GM21723 (cell line): Measurements from ENCODE around the gene GRIA3.
"Not testable (repeated sequence)": the region's sequence is repeated elsewhere in the genome, so short reads cannot be mapped to it uniquely, and the experiment has no call there.

Source experiments
- ATAC-seq: cut with Tn5 transposase; IDR thresholded peaks from one replicate; pipeline ENCODE4 v1.9.1; 2021; ENCODE audit warnings: mild to moderate bottlenecking, moderate library complexity; ENCODE audit not compliant: unreplicated experiment

GRIA3 gene

DNA sequence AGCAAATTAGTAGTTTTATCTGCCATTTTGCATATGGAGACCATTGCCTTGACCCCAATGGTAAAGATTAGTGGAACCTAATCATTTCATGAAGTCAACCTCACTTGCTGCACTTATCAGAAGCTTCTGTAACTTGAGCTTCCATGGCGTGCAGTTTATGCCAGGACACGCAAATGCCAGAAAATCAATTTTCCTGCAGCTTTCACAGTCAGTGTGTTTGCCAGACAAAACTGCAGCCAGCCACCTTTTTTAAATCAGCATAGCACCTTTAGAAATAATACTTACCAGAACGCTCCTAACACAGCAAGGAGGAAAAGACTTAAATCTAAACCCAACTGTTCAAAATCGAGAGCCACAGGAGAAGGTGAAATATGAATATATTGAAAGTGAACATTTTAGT is 265.3 kb downstream of the GRIA3 start:
- ATAC-seq, result no peak

DNA sequence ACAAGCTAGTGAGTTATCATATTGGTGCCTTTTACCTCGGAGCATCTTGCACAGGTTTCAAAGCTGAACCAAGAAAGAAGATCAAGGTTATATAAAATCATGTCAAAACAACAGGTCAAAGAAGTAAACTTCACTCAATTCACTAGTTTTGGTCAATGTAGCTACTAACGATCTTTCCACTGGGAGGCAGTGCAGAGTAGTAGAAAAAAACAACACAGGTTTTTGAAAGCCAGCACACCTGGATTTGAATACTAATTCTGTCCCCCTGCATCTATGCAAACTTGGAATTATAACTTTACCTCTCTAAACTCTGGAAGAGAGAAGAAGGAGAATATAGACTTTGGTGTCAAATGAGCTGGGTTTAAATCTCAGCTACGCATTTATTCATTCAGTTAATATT is 266.1 kb downstream of the GRIA3 start:
- ATAC-seq, result no peak

DNA sequence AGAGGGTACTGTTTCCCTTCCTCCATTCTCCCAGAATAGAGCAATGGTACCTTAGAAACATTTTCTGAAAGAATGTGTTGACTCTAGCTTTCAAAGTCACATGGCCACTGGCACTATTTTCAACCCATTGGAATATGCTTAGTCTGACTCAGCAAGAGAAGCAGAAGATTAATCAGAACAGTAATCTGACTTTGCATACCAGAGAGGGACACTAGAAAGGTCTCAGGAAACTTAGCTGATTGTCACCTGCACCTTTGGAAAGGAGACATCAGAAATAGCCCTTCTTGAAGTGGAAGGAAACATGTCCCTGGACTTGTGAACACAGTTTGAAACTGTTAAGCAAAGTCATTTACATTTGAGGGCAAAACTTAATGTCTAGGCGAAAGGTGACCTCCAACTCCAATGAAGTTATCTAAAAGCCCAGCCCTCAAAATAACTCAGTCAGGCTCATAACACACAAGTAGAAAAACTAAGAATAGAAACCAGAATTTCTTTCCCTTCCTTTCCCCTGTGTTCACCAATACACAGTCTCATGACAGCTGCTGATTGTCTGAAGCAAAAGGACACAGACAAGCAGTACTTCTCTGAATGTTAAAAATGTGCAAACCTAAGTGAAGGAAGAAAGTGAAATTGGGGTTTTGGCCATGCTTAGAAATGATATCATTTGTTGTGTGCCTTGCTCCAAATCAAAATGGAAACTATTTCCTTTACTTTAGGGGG is 270.8 kb downstream of the GRIA3 start:
- ATAC-seq, result peak; percentile 73

DNA sequence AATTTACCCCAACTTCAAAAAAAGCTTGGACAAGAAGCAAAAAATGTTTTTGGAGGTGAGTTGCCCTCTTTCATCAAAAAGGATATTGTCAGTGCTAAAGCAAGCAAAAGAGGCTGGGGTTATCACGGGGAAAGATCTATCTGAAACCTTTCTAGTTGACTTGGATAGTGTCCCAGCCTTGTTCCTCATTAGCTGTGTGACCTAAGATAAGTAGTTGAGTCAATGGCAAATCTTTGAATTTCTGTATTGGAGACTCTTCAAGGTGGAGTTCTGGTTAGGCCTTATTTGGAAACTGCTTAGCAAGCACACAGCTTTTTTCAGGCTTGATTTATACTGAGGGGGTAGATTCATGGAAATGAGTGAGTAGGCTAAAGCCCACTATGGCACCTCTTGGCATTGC is 271.6 kb downstream of the GRIA3 start:
- ATAC-seq, result no peak

DNA sequence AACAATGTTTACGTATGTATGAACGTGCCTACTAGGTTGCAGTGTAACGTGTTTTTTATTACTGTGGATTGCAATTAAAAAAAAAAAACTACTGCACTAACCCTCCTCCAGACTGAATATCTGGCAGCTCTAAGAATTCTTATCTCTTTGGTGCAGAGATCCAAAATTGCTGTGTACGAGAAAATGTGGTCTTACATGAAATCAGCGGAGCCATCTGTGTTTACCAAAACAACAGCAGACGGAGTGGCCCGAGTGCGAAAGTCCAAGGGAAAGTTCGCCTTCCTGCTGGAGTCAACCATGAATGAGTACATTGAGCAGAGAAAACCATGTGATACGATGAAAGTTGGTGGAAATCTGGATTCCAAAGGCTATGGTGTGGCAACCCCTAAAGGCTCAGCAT is 280.6 kb downstream of the GRIA3 start:
- ATAC-seq, result no peak

DNA sequence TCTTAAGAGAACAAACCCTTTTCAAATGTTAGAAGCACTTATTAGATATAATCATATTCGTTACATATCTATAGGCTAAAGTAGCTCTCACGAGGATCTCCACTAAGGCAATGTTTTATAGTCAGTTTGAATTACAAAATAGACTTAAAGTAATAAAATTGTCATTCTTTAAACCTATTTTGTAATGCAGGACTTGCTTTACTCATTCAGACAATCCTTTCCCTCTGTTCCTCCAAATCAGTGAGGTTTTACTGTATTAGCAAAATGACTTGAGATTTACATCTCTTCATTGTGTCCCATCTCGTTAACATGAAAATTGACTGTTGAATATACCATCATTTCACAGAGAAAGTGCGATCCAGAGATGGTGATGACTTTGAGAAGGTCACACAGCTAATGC is 284.4 kb downstream of the GRIA3 start:
- no peak for ATAC-seq

DNA sequence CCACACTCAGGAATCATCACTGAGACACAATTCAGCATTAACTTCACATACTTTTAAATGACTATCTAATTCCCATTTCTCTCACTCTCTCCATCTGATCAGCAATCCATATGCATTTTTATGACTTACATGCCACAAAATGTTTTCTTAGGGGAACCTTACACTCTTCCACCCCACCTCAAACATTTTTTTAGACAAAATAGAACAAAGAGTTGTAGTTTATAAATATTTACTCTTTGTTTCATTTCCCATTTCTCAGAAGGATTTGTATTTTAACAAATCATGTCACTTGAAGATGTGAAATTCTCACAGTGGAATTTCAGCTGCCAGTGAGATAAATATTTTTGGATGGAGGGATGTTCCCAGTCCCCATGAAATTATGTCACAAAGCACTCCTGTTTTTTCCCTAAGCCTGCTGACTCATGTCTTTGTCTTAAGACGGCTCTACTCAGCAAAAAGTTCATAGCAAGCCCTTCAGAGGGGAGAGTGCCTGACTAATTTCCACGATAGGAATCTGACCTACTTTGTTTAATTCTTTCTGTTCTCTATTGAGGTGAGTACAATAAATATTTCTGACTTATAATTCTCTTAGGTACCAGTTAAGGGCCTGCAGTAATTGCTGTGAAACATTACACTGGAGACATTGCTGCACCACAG is 291.1 kb downstream of the GRIA3 start:
- no peak for ATAC-seq

DNA sequence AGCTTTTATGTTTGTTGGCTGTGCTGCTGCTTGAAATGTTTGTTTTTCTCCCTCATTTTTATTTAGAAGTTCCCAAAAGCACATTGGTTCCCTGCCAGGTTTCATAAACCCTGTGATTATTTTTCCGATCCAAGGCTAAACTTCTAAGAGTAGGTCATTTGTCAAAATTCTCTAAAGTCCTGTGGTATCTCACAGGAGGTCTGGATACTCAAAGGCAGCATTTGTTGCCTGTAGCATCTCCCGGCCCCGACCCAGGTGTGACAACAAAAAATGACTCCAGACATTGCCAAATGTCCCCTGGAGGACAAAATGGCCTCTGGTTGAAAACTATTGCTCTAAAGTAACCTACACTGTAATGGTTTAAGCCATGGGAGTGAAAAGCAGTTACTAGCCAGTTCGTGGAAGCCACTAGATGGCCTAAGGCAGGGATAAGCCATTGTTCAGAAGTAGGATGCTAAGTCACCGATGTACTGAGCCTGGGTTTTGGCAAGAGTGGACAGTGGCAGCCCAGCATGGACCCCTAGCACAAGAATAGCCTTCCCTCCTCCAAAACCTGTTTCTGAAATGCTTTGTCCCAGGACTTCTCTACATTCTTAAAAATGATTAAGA is 292.6 kb downstream of the GRIA3 start:
- no peak for ATAC-seq

DNA sequence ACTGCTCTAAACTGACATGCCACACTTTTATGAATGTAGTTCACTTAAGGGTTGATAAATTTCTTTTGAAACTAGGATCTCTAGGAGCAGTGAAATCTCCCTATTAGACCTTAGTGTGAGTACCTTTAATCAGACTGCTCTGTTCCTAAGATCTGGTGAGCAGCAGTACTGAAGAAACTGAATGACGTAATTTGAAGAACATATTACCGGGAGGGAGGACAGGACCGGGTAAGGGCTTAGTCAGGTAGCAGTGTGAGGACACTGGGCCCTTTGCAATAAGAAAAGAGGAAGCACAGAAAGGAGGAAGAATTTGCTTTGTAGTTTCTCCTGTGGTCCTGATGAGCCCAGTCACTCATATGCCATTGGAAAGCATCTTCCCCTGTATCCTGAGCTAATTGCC is 293.6 kb downstream of the GRIA3 start:
- ATAC-seq, result no peak

DNA sequence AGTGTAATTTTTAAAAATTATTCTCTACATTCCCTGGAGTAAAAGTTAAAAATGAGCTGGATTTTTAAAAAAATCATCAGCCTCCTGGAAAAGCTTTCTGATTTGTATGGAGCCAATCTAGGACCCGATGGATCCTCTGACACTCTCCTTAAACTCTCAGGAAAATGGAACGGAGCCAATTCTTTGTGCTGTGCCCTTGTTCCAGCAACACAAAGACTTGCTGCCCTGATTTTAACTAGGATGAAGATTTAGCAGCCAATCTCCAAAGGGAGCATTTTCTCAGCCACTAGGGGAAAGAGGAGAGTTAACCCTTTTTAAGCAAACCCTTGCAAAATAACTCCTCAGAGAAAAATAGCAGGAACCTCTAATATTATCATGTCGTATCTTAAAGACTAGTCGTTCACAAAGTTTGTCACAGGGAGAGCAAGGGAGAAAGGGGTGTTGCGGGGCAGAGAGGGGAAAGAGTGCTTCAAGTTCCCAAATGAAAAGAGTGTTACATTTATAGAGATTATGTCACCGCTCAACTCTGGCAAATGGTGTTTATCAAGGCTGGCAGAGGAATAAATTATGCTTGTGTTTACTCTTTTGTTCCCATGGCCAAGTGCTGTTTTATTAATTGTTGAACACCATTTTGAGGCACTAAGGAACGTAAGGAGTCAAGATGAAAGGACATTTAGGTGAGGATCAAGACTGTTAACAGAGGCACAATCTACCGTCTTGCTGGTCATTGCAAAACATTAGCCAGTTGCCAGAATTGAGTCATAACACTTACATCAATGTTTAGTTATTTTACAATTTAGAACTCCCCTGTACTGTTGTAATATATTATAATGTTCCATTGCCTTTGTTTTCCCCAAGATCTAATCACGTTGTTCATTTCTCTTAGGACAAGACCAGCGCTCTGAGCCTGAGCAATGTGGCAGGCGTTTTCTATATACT is 298.1 kb downstream of the GRIA3 start:
- no peak for ATAC-seq

DNA sequence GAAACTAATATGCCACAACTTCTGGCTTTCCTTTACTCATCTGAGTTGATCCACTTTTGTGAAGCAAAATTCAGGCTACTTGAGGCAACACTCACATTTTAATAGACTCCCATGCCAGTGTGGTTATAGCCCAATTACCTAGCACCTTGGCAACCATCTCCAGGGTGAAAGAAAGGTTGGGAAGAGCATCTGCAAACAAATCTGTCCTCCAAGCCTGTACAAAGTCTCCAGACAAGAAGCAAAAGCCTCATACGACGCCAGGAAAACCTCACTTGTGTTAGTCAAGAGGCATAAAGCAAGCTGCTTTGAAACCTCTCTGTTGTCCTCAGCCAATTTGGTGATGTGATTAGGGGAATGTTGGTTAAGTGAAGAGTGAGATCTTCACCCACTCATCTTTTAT is 302.2 kb downstream of the GRIA3 start:
- ATAC-seq, result no peak

DNA sequence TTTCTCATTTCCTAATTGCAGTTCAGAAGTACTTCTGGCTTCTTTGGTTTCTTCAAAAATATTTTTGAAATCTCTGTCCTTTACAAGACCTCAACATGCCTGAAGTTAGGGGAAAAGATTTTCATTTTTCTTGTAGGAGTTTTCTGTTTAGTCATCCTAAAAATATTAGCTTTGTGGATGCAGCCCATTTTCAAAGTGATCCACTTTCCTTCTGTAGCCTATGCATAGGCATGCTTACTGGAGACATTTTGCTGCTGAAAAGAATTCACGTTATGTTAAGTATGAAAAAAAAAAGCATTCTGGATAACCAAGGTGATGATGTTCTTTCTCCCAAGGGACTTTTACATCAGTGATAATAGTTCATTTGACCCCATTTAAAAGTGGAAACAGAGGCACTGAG is 303.2 kb downstream of the GRIA3 start:
- ATAC-seq, result no peak

DNA sequence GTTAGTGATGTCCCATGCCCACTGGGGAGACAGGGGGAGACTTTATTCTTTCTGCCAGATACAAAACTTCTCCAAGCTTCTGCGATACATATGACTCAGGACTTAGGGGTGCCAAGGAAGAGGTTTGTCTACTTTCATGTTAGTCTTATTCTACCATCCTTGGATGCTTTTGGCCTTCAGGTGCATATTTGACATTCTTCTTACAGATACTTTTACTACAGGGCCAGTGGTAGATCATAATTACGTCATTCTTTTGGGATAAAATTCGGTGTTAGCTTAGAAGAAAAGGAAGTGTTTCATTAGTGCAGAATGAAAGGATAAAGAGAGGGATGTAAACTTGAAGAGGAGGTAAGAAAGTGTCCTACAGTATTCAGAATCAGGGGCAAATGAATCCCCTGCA is 303.6 kb downstream of the GRIA3 start:
- ATAC-seq, result no peak

DNA sequence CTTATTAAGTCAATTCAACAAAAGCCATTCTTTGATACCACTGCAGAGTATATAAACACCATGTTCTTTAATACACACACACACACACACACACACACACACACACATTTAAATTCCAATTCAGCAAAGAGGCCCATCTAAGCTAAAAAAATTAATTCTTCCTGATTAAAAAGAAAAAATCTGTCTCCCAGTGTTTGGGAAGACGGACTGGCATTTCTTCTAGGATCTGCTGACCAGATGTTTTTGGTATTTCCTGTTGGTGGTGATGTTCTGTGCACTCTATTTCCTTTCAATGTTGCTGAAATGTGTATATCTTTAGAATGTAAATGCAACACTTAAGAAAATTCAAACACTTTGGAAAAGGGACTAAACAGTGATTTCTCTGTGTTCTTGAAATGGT is 304.9 kb downstream of the GRIA3 start:
- no peak for ATAC-seq

DNA sequence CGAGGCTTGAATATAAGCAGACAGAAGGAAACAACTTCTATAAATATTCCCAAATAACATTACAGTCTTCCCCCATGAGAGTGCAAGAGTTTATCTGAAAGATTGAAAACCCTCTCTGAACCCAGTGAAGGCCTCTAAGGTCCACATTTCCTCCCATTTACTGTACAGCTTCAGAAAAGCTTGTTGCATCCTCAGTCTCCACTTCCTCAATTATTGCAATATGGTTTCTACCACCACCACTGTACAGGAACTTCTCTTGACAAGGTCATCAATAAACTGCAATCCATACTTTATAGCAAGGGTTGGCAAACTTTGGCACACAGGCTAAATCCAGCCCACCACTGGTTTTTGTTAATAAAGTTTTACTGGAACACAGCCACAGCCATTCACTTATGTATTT is 309.8 kb downstream of the GRIA3 start:
- no peak for ATAC-seq

DNA sequence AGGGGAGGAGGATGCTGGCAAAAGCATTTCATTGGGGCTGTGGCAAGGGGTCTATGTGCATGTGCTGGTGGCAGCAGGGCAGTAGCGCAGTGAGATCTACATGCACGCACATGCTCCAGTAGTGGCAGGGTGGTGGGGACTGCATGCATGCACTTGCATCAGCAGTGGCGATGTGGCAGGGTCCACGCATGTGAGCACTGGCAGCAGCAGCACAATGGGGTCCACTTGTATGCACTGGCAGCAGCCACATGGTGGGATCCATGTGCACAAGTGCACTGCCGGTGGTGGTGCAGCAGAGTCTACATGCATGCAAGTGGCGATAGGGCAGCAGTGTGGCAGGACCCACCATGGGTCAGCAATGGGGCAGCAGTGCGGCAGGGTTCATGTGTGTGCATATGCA is 315.7 kb downstream of the GRIA3 start:
- no peak for ATAC-seq

DNA sequence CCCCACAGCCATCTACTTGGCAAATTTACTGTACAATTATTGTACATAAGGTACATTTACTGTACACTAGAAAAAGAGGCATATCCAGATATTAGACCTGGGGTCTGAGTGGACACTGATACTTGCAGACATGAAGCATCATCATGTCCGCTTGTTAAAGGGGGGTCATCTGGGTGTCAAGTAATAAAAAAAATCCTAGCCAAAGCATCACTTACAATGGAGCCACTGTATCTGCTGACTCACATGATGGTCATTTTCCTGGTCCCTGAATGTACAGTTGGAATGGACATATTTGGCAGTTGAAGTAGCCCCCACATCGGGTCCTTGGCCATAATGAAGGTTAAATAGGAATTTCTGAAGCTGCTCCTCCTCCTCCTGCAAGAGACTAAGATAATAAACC is 320.0 kb downstream of the GRIA3 start:
- no peak for ATAC-seq

DNA sequence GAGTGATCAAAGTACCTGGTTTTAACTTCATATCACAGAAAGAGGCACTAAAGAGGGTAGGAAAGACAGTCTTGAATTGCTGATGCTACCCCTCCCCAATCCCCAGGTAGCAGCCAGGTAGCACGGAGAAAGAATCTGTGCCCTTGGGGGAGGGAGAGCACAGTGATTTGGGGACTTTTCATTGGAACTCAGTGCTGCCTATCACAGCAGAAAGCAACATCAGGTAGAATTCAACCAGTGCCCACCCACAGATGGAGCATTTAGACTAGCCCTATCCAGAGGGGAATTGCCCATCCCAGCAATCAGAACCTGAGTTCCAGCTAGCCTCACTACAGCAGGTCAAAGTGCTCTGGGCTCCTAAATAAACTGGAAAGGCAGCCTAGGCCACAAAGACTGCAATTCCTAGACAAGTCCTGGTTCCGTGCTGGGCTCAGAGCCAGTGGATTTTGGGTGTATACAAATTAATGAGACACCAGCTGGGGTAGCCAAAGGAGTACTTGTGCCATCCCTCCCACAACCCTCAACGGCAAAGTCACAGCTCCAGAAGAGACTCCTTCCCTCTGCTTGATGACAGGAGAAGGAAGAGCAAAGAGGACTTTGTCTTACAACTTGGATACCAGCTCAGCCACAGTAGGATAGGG is 320.7 kb downstream of the GRIA3 start:
- ATAC-seq, result no peak

DNA sequence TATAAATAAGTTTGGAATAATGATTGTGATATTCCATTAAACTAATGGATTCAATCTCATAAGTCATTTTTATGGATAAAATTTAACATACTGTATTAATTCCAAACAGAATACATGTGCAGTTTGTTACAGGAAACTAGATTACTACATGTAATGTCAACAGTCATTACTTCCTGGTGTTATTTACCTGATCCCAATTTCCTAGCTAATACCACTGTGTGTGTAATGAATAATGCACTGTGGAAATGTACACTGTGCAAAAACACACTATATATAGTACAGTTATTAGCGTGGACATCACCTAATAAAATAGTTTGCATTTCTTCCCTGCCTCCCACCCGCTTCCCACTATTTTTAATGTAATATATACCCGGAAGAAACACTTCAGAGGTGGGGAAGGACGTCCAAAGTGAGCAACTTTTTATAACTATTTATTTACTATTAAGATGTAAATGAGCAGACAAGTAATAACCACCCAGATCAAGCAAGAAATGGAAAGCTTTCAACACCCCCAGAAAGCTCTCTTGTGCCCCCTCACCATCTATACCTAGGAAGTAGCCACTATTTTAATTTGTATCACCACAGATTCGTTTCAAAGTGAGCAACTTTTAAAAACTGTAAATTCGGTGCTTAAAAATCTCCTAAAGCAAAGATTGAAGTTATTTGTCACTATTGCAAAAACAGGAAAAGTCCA is 329.7 kb downstream of the GRIA3 start:
- ATAC-seq, result no peak

DNA sequence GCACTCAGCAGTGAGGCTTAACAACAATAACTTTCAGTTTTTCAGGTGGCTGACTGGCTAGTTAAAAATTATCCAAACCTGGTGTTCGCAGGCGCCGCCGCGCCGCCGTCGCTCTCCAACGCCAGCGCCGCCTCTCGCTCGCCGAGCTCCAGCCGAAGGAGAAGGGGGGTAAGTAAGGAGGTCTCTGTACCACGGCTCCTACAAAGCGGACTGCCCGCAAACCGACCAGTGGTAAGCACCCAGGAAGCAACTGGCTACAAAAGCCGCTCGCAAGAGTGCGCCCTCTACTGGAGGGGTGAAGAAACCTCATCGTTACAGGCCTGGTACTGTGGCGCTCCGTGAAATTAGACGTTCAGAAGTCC is 330.2 kb downstream of the GRIA3 start:
- not testable (repeated sequence) for ATAC-seq
